HG03095 (cell line): Measurements from ENCODE around the gene HTATSF1.
A peak's percentile ranks its signal among the peaks of the same experiment; 100 is the strongest.

Experiments used
- ATAC-seq: cut with Tn5 transposase; IDR thresholded peaks from one replicate; pipeline ENCODE4 v1.9.1; 2021; ENCODE audit warnings: moderate library complexity; ENCODE audit not compliant: unreplicated experiment

The HTATSF1 gene, protein sequence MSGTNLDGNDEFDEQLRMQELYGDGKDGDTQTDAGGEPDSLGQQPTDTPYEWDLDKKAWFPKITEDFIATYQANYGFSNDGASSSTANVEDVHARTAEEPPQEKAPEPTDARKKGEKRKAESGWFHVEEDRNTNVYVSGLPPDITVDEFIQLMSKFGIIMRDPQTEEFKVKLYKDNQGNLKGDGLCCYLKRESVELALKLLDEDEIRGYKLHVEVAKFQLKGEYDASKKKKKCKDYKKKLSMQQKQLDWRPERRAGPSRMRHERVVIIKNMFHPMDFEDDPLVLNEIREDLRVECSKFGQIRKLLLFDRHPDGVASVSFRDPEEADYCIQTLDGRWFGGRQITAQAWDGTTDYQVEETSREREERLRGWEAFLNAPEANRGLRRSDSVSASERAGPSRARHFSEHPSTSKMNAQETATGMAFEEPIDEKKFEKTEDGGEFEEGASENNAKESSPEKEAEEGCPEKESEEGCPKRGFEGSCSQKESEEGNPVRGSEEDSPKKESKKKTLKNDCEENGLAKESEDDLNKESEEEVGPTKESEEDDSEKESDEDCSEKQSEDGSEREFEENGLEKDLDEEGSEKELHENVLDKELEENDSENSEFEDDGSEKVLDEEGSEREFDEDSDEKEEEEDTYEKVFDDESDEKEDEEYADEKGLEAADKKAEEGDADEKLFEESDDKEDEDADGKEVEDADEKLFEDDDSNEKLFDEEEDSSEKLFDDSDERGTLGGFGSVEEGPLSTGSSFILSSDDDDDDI

GRCh38 chrX:136497556-136498052, at the start of gene HTATSF1:
Gene HTATSF1, plus strand, starts transcription at chrX:136497592. Its CDS starts 93 bp downstream, at chrX:136497685.
- ATAC-seq, result peak; percentile 7

DNA sequence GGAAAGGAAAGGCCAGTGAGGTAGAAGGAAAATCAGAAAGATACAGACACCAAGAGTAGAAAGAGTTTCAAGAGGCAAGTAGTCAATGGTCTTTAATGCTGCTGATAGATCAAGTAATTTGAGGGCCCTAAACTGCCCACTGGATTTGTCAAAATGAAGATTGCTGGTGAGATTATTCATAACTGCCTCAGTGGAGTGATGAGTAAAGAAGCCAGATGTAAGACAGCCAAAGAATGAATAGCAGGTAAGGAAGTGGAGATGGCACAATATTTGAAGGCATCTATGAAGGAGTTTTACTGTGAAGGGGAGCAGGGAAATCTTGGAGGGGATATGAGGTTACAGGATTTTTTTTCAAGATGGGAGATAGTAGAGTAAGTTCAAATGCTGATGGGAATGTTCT, 49.4 kb upstream of the HTATSF1 start:
- no peak for ATAC-seq

- no peak for ATAC-seq
These were observed 47.2 kb upstream of the HTATSF1 start for GRCh38 chrX:136450050-136450830.

GRCh38 chrX:136452614-136453013, 44.8 kb upstream of the HTATSF1 start:
- ATAC-seq, result no peak

GRCh38 chrX:136453114-136453513, 44.3 kb upstream of the HTATSF1 start:
- no peak for ATAC-seq

- no peak for ATAC-seq
These were observed 43.6 kb upstream of the HTATSF1 start for GRCh38 chrX:136453771-136454170.

GRCh38 chrX:136456133-136456532, 41.3 kb upstream of the HTATSF1 start:
- ATAC-seq, result no peak

DNA sequence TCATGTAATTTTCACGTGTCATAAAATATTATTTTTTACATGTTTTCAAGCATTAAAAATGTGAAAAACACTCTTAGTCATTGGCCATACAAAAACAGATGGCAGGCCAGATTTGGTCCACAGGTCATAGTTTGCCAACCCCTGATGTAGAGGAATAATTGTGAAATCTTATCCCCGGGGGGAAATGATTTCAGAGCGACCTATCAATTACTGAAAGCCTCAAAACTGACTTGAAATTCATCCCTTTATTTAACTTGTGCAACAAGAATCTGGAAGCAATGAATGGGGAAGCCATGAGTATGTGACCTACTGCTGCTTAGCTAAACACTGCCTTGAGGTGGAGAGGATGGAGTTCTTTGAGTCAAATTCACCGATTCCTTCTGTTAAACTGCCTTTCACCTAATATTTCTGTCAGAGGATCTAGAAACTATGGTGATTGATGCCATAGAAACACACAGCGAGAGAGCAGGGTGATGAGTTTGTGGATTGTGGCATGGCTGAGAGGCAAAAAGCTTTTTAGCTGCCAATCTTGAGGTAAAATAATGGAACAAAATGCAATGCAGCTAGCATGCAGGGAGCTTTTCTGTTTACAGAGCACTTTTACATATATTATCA, 40.0 kb upstream of the HTATSF1 start:
- ATAC-seq, result no peak

GRCh38 chrX:136464589-136464988, 32.8 kb upstream of the HTATSF1 start:
- no peak for ATAC-seq

DNA sequence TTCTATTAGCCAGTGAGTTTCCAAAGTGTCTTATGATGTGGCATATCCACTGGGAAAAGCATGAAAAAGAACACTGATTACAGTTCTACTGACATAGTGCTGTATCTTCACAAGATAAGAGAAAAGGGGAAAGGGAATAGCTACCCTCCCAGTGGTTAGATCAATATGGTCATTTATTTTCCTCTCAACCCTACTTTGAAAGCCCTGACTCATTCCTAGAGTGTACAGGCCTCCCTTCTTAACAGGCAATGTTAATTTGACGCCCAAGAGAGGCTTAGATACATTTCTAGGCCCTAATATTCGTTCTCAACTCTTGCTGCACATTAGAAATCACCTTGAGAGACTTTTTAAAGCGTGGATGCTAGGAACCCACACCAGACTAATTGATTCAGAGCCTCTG, 30.1 kb upstream of the HTATSF1 start:
- no peak for ATAC-seq

DNA sequence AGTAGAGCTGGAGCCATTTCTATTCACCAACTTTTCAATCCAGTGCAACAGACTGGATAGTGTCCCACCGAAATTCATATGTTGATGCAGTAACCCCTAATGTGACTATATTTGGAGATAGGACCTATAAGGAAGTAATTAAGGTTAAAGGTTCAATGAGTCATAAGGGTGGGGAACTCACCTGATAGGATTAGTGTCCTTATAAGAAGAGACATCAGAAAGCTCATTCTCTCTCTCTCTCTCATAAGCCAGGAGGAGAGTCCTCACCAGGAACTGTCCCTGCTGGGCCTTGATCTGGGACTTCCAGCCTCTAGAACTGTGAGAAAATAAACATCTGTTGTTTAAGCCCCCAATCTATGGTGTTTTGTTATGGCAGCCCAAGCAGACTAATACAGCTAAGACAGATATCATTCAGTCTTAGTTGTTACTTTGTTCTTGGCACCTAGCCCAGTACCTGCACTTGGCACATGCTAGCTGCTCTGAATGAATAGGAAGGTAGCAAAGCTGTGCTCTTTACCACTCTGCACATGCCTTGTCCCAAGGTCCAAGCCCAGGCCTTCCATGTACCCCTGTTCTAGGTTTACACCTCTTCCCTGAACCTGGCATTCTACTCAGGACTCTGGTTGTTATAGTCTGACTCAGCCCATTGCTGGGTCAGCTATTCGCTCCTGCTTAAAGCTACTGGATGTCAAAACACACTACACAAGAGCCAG, 28.8 kb upstream of the HTATSF1 start:
- ATAC-seq, result no peak

- ATAC-seq, result no peak
These were observed 23.7 kb upstream of the HTATSF1 start for GRCh38 chrX:136473663-136474062.

- ATAC-seq, result no peak
These were observed 22.2 kb upstream of the HTATSF1 start for GRCh38 chrX:136475236-136475635.

DNA sequence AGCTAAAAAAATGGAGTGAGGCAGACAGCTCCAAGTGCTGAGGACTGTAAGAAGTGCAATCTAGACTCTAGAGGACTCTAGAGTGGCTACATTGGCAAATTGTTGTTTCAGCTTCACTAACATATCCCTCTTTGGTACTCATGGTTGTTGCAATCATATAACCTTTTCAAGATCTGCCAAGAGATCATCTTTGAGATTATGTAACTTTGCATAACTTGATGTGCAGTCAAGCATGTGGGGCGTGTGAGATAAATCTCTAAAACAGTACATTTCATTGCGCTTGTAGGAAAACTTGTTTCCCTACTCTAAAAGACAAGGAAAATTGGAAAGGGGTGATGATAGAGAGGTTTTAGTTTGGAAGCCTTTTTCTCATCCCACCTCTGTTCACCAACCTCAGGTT, 20.9 kb upstream of the HTATSF1 start:
- no peak for ATAC-seq

DNA sequence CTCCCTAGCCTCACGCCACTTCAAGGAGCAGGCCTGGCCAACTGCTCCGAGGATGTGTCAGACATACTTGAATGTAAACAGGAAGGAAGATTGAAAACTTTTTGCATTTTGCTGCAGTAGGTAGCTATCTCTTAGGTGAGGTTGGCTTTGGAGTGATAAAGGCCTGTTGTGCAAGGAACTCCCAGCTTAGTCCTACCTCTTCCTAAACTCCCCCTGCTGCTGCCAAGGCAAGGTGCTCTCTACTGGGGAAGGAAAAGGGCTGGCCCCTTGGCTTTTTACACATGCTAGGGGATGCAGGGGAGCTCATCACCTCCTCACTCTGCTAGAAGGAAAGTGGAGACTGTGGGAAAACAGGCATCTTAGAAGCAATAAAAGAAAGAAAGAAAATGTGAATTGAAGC, 20.4 kb upstream of the HTATSF1 start:
- ATAC-seq, result no peak

- no peak for ATAC-seq
These were observed 17.0 kb upstream of the HTATSF1 start for GRCh38 chrX:136480383-136480782.

- ATAC-seq, result no peak
These were observed 9.7 kb upstream of the HTATSF1 start, which contains the start of gene BRS3 for GRCh38 chrX:136487647-136488046. Gene BRS3, plus strand, starts transcription at chrX:136487947. Its CDS starts 168 bp downstream, at chrX:136488115.

- ATAC-seq, result no peak
These were observed 8.7 kb upstream of the HTATSF1 start for GRCh38 chrX:136488706-136489105.

- no peak for ATAC-seq
These were observed 5.6 kb upstream of the HTATSF1 start for GRCh38 chrX:136491832-136492231.

GRCh38 chrX:136493011-136493410, 4.4 kb upstream of the HTATSF1 start:
- no peak for ATAC-seq
